ENCODE measurements around the gene FGF14. TPM values are rescaled to one million over a fixed set of nuclear protein-coding genes. Genes with fewer than 3 reads are reported as not detected.

The FGF14 gene
- total RNA-seq, 1 donor from 2014 or later: not detected

DNA sequence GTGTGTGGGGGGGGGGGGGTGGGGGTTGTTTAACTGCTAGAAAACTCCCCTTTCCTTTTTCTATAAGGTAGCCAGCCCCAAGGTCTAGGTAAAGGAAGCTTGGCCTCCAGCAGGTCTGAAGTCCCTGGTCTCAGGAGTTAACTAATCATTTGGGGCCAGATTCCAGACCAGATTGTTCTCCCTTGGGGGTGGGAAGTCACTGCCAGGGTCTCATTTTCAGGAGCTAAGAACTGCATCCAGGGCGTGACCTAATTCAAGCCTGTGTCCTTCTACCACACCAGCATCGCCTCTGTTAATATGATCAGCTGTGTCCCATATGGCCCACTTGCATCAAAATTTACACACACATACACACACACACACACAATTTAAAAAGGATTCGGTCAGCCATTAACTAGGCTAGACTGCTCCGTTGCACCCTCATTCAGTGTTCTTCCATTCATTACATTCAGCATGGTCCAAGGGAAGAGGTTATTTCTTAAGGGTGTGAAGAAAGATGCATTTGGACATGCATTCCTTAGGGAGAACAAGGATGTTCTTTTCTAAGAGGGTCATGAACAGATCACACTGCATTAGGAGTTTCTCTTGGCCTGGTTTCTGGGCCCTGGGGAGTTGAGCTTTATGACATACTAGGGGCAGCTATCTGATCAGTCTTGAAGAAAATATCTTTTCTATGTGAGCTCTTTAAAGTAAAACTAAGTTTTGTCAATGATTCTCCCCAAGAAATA, 91.0 kb downstream of the FGF14 start:
- Histone ChIP-seq H3K27me3 (ENCODE audit: control insufficient read depth, insufficient read depth, low read length) (no peaks in the 10 kb centered on the region), H3K4me3 (ENCODE audit: low read depth, low read length) (no peak overlapping the region), H3K36me3 (ENCODE audit: control insufficient read depth, insufficient read depth, low read length) (no peaks in the 10 kb centered on the region)
- TF ChIP-seq, protein P1, sequence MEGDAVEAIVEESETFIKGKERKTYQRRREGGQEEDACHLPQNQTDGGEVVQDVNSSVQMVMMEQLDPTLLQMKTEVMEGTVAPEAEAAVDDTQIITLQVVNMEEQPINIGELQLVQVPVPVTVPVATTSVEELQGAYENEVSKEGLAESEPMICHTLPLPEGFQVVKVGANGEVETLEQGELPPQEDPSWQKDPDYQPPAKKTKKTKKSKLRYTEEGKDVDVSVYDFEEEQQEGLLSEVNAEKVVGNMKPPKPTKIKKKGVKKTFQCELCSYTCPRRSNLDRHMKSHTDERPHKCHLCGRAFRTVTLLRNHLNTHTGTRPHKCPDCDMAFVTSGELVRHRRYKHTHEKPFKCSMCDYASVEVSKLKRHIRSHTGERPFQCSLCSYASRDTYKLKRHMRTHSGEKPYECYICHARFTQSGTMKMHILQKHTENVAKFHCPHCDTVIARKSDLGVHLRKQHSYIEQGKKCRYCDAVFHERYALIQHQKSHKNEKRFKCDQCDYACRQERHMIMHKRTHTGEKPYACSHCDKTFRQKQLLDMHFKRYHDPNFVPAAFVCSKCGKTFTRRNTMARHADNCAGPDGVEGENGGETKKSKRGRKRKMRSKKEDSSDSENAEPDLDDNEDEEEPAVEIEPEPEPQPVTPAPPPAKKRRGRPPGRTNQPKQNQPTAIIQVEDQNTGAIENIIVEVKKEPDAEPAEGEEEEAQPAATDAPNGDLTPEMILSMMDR (IDR thresholded peaks at IDR 0.05; ENCODE audit: insufficient read depth, low read length, poor library complexity, severe bottlenecking): no peak
- DNase-seq (ENCODE audit: low read depth): no peak

GRCh38 chr13:102309110-102309509, 92.7 kb downstream of the FGF14 start:
- DNase-seq (ENCODE audit: low read depth): no peak
- no peaks in the 10 kb centered on the region for H3K36me3 ChIP-seq (ENCODE audit: control insufficient read depth, insufficient read depth, low read length)
- no peak overlapping the region for H3K4me3 ChIP-seq (ENCODE audit: low read depth, low read length)
- TF ChIP-seq, protein P1 (IDR thresholded peaks at IDR 0.05; ENCODE audit: insufficient read depth, low read length, poor library complexity, severe bottlenecking): no peak
- no peaks in the 10 kb centered on the region for H3K27me3 ChIP-seq (ENCODE audit: control insufficient read depth, insufficient read depth, low read length)

- H3K27me3 ChIP-seq (ENCODE audit: control insufficient read depth, insufficient read depth, low read length): no peaks in the 10 kb centered on the region
- no peak overlapping the region for H3K4me3 ChIP-seq (ENCODE audit: low read depth, low read length)
- TF ChIP-seq, protein P1 (IDR thresholded peaks at IDR 0.05; ENCODE audit: insufficient read depth, low read length, poor library complexity, severe bottlenecking): no peak
- no peaks in the 10 kb centered on the region for H3K36me3 ChIP-seq (ENCODE audit: control insufficient read depth, insufficient read depth, low read length)
- DNase-seq (ENCODE audit: low read depth): no peak
Observed at GRCh38 chr13:102302534-102302933, 99.3 kb downstream of the FGF14 start.

- H3K27me3 ChIP-seq (ENCODE audit: control insufficient read depth, insufficient read depth, low read length): no peaks in the 10 kb centered on the region
- DNase-seq (ENCODE audit: low read depth): no peak
- TF ChIP-seq, protein P1 (IDR thresholded peaks at IDR 0.05; ENCODE audit: insufficient read depth, low read length, poor library complexity, severe bottlenecking): no peak
- H3K4me3 ChIP-seq (ENCODE audit: low read depth, low read length): no peak overlapping the region
- H3K36me3 ChIP-seq (ENCODE audit: control insufficient read depth, insufficient read depth, low read length): no peaks in the 10 kb centered on the region
Observed at GRCh38 chr13:102300379-102300778, 101.5 kb downstream of the FGF14 start.

DNA sequence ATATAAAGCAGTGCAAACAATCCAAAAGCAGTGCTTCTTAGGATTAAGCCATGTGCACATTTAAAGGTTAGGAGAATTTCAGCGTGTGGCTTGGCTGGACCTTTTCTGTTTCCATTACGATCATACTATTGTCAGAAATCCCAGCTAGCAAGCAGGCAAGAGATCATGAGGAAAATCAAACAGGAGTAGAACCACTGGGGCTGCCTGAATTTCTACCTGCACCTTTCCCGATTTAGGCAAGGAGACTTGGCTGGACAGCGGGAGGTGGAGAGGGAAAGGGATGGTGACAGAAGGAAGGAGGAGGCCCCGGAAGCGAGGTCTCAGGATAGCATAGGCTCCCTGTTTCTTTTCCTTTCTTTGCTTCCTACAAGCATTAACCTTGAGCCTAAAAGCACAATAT, 102.5 kb downstream of the FGF14 start:
- TF ChIP-seq, protein P1 (IDR thresholded peaks at IDR 0.05; ENCODE audit: insufficient read depth, low read length, poor library complexity, severe bottlenecking): no peak
- no peak for DNase-seq (ENCODE audit: low read depth)
- H3K36me3 ChIP-seq (ENCODE audit: control insufficient read depth, insufficient read depth, low read length): no peaks in the 10 kb centered on the region
- no peak overlapping the region for H3K4me3 ChIP-seq (ENCODE audit: low read depth, low read length)
- no peaks in the 10 kb centered on the region for H3K27me3 ChIP-seq (ENCODE audit: control insufficient read depth, insufficient read depth, low read length)

DNA sequence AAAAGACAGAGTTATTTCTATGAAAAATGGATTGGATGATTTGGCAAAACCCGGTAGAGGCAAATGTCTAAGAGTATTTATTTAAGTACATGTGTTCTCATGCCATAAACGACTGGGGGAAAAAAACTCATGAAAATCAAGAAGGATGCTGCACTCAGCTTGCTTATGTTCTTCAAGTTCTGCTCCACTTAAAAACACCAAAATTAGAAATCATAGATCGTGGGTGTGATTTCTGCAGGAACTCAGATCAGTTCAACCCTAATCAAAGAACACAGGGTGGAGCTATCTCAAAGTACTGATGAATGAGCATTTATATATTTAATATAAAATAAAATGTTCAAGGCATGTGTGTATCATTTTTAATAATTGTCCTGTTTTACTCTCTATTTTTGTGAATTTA, 103.8 kb downstream of the FGF14 start:
- no peaks in the 10 kb centered on the region for H3K36me3 ChIP-seq (ENCODE audit: control insufficient read depth, insufficient read depth, low read length)
- H3K4me3 ChIP-seq (ENCODE audit: low read depth, low read length): no peak overlapping the region
- H3K27me3 ChIP-seq (ENCODE audit: control insufficient read depth, insufficient read depth, low read length): no peaks in the 10 kb centered on the region
- no peak for DNase-seq (ENCODE audit: low read depth)
- TF ChIP-seq, protein P1 (IDR thresholded peaks at IDR 0.05; ENCODE audit: insufficient read depth, low read length, poor library complexity, severe bottlenecking): no peak
